ENCODE data around the gene VAV3.

- TF ChIP-seq CTCF (IDR thresholded peaks at IDR 0.05; ENCODE audit: low read depth, low read length, poor library complexity, severe bottlenecking) (no peak), EZH2phosphoT487 (IDR thresholded peaks at IDR 0.05; ENCODE audit: borderline replicate concordance, low read length) (no peak)
These were observed 170.4 kb downstream of the VAV3 start for GRCh38 chr1:107794571-107794970.
